Panc1 (cell line): ENCODE data around the gene COL11A2.

Experiments used
- SIN3A ChIP-seq: IDR thresholded peaks from 2 replicates; pipeline ENCODE4 v1.6.1; 2012; ENCODE audit warnings: low read depth, mild to moderate bottlenecking, low read length, moderate library complexity, borderline replicate concordance; ENCODE audit not compliant: insufficient read depth
- TCF7L2 ChIP-seq: IDR thresholded peaks from 2 replicates; pipeline ENCODE4 v1.6.1; 2011; ENCODE audit warnings: mild to moderate bottlenecking, low read depth, low read length, inconsistent platforms
- TF ChIP-seq, protein P1 (sequence below): fragments of 450-650 bp; IDR thresholded peaks from 2 replicates; pipeline ENCODE4 v1.5.1; 2017; ENCODE audit warnings: mild to moderate bottlenecking

DNA sequence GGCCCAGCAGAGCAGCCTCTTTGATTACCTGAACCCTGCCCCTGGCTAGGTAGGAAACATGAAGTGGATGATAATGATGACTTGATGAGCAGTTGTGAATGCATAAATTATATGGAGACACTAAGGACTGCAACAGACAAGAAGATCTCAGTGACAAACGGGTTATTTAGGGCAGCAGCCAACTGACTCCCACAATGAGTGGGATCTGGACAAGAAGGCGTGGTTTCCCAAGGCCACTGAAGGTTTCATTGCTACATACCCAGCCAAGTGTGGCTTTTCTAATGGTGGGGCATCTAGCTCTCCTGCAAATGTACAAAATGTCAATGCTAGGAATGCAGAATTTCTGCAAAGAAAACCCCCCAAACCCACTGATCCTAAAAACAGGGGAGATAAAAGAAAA lies 45.5 kb upstream of the COL11A2 start:
- TF ChIP-seq, protein P1, sequence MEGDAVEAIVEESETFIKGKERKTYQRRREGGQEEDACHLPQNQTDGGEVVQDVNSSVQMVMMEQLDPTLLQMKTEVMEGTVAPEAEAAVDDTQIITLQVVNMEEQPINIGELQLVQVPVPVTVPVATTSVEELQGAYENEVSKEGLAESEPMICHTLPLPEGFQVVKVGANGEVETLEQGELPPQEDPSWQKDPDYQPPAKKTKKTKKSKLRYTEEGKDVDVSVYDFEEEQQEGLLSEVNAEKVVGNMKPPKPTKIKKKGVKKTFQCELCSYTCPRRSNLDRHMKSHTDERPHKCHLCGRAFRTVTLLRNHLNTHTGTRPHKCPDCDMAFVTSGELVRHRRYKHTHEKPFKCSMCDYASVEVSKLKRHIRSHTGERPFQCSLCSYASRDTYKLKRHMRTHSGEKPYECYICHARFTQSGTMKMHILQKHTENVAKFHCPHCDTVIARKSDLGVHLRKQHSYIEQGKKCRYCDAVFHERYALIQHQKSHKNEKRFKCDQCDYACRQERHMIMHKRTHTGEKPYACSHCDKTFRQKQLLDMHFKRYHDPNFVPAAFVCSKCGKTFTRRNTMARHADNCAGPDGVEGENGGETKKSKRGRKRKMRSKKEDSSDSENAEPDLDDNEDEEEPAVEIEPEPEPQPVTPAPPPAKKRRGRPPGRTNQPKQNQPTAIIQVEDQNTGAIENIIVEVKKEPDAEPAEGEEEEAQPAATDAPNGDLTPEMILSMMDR: no peak
- TF ChIP-seq TCF7L2 (no peak), SIN3A (no peak)
